H1 (cell line): ENCODE data around the gene MAML3. TPM values are rescaled to one million over a fixed set of nuclear protein-coding genes. Genes with fewer than 3 reads are reported as not detected.

ENCODE experiments used
- CTCF ChIA-PET: fragments of 300-600 bp; sonication (Branson Sonifier 250); formaldehyde crosslinking; loops from one replicate; lab custom pipeline; 2021; ENCODE audit not compliant: partially characterized antibody; lab: Charles Lee
- POLR2A ChIA-PET: fragments of 300-600 bp; sonication (Branson Sonifier 250); formaldehyde crosslinking; loops from one replicate; lab custom pipeline; 2021; ENCODE audit warnings: inconsistent platforms; ENCODE audit not compliant: partially characterized antibody; lab: Charles Lee
- DNase-seq, 2 experiments: peaks; one replicate each; pipeline versions ENCODE4 v3.0.0 to v3.0.0-alpha.2; 2010 to 2022; ENCODE audit warnings: low spot score in 2 of 2, low read depth in 1 of 2, mixed read lengths in 1 of 2
- FAIRE-seq: peaks from 2 replicates; lab custom pipeline; 2011; peaks lifted over from hg19 to GRCh38; lab: Jason Lieb, UNC
- H2AFZ ChIP-seq: 2 replicates; pipeline ENCODE4 v1.8.1; 2012; ENCODE audit warnings: low read length, inconsistent platforms
- H2AK5ac ChIP-seq: 2 replicates; pipeline ENCODE4 v1.6.1; 2013; ENCODE audit warnings: low read depth, low read length
- H2BK120ac ChIP-seq: replicated peaks from 2 replicates; pipeline ENCODE3; 2013; ENCODE audit warnings: low read depth, low read length, inconsistent platforms
- H2BK12ac ChIP-seq: 2 replicates; pipeline ENCODE4 v1.6.1; 2013; ENCODE audit warnings: low read depth, low read length
- H2BK15ac ChIP-seq: 2 replicates; pipeline ENCODE4 v1.6.1; 2013; ENCODE audit warnings: low read length
- H2BK20ac ChIP-seq: 2 replicates; pipeline ENCODE4 v1.6.1; 2013; ENCODE audit warnings: low read length
- H2BK5ac ChIP-seq: 2 replicates; pipeline ENCODE4 v1.6.1; 2013; ENCODE audit warnings: low read depth, low read length
- H3K14ac ChIP-seq: 2 replicates; pipeline ENCODE4 v1.6.1; 2013; ENCODE audit warnings: inconsistent platforms; ENCODE audit not compliant: insufficient read length
- H3K18ac ChIP-seq: 2 replicates; pipeline ENCODE4 v1.6.1; 2013; ENCODE audit warnings: low read length; ENCODE audit errors: extremely low read depth
- H3K23ac ChIP-seq: 2 replicates; pipeline ENCODE4 v1.6.1; 2013; ENCODE audit warnings: inconsistent platforms; ENCODE audit not compliant: insufficient read length
- H3K23me2 ChIP-seq: 2 replicates; pipeline ENCODE4 v1.6.1; 2013; ENCODE audit warnings: low read depth, low read length
- H3K27ac ChIP-seq: 2 replicates; pipeline ENCODE4 v1.6.1; 2011; ENCODE audit warnings: low read depth, low read length, inconsistent platforms
- H3K27me3 ChIP-seq, 4 experiments: replicated peaks in 1 of 4; 1 replicate in 1 of 4; 2 replicates in 3 of 4; pipeline versions ENCODE4 v1.6.1 to v1.8.1; 2011 to 2013; ENCODE audit warnings: low read length in 3 of 4, mild to moderate bottlenecking in 3 of 4, inconsistent platforms in 2 of 4, mixed read lengths in 2 of 4, moderate library complexity in 1 of 4; ENCODE audit not compliant: control insufficient read depth in 3 of 4, insufficient read depth in 3 of 4; ENCODE audit errors: extremely low read depth in 1 of 4
- H3K36me3 ChIP-seq, 4 experiments: 2 replicates each; pipeline versions ENCODE4 v1.6.1 to v1.8.1; 2011 to 2013; ENCODE audit warnings: mild to moderate bottlenecking in 4 of 4, low read length in 3 of 4, moderate library complexity in 2 of 4, control low read depth in 1 of 4, inconsistent platforms in 1 of 4; ENCODE audit not compliant: insufficient read depth in 4 of 4, control insufficient read depth in 2 of 4
- H3K4ac ChIP-seq: replicated peaks from 2 replicates; pipeline ENCODE3; 2013; ENCODE audit warnings: low read length, low read depth, mixed read lengths, inconsistent platforms; ENCODE audit not compliant: insufficient read length
- H3K4me1 ChIP-seq, 4 experiments: replicated peaks in 1 of 4; 1 replicate in 1 of 4; 2 replicates in 3 of 4; pipeline versions ENCODE4 v1.6.1 to v1.8.1; 2011 to 2013; ENCODE audit warnings: low read length in 3 of 4, inconsistent platforms in 2 of 4, mixed read lengths in 1 of 4; ENCODE audit not compliant: insufficient read depth in 4 of 4, control insufficient read depth in 3 of 4
- H3K4me2 ChIP-seq, 2 experiments: 2 replicates each; pipeline versions ENCODE4 v1.6.1 to v1.8.1; 2011 to 2013; ENCODE audit warnings: low read depth in 2 of 2, low read length in 2 of 2, control low read depth in 1 of 2, inconsistent platforms in 1 of 2, mild to moderate bottlenecking in 1 of 2; ENCODE audit not compliant: insufficient read depth in 1 of 2
- H3K4me3 ChIP-seq, 4 experiments: fragments of 200-600, 300-600 bp in 1 of 4; sonication (generic), shearing (Covaris generic), sonication (Bioruptor Twin) in 1 of 4; 2 replicates each; pipeline versions ENCODE4 v1.5.1 to v1.8.1; 2011 to 2016; ENCODE audit warnings: low read length in 4 of 4, low read depth in 3 of 4, control low read depth in 2 of 4, inconsistent platforms in 2 of 4, mild to moderate bottlenecking in 2 of 4, mixed read lengths in 1 of 4, moderate library complexity in 1 of 4; ENCODE audit not compliant: insufficient read depth in 2 of 4; ENCODE audit errors: extremely low read depth in 1 of 4
- H3K56ac ChIP-seq: replicated peaks from 2 replicates; pipeline ENCODE3; 2013; ENCODE audit warnings: low read depth, mild to moderate bottlenecking, mixed read lengths, low read length, inconsistent platforms; ENCODE audit not compliant: insufficient read length
- H3K79me1 ChIP-seq: 2 replicates; pipeline ENCODE4 v1.6.1; 2013; ENCODE audit warnings: low read depth, low read length, control low read depth
- H3K79me2 ChIP-seq, 2 experiments: 2 replicates each; pipeline versions ENCODE4 v1.6.1 to v1.8.1; 2012 to 2013; ENCODE audit warnings: low read length in 2 of 2, mild to moderate bottlenecking in 2 of 2, inconsistent platforms in 1 of 2; ENCODE audit not compliant: insufficient read depth in 2 of 2, control insufficient read depth in 1 of 2
- H3K9ac ChIP-seq, 4 experiments: replicated peaks in 1 of 4; 1 replicate in 1 of 4; 2 replicates in 3 of 4; pipeline versions ENCODE4 v1.6.1 to v1.8.1; 2011 to 2013; ENCODE audit warnings: low read depth in 3 of 4, low read length in 3 of 4, control low read depth in 2 of 4, mild to moderate bottlenecking in 2 of 4, moderate library complexity in 2 of 4, inconsistent platforms in 1 of 4; ENCODE audit errors: extremely low read depth in 1 of 4
- H3K9me3 ChIP-seq, 2 experiments: 2 replicates each; pipeline versions ENCODE4 v1.6.1 to v1.8.1; 2012 to 2013; ENCODE audit warnings: mild to moderate bottlenecking in 2 of 2, moderate library complexity in 2 of 2, control low read depth in 1 of 2, inconsistent platforms in 1 of 2, low read depth in 1 of 2, low read length in 1 of 2, mixed read lengths in 1 of 2; ENCODE audit not compliant: insufficient read depth in 2 of 2
- H4K20me1 ChIP-seq, 2 experiments: replicated peaks in 1 of 2; 2 replicates each; pipeline versions ENCODE3 to v1.8.1; 2011 to 2013; ENCODE audit warnings: inconsistent platforms in 2 of 2, low read length in 2 of 2, mild to moderate bottlenecking in 1 of 2; ENCODE audit not compliant: insufficient read depth in 2 of 2, control insufficient read depth in 1 of 2
- H4K5ac ChIP-seq: 2 replicates; pipeline ENCODE4 v1.6.1; 2013; ENCODE audit warnings: low read length, low read depth, mixed read lengths, inconsistent platforms; ENCODE audit not compliant: insufficient read length
- H4K8ac ChIP-seq: 2 replicates; pipeline ENCODE4 v1.8.0; 2013; ENCODE audit warnings: mild to moderate bottlenecking, moderate library complexity, low read length, inconsistent platforms; ENCODE audit not compliant: insufficient read depth; ENCODE audit errors: extremely low read depth
- H4K91ac ChIP-seq: replicated peaks from 2 replicates; pipeline ENCODE3; 2013; ENCODE audit warnings: low read length, mixed read lengths, inconsistent platforms; ENCODE audit not compliant: insufficient read length
- BACH1 ChIP-seq: IDR thresholded peaks from 2 replicates; pipeline ENCODE4 v1.6.1; 2012; ENCODE audit warnings: low read length, improper control_type of control experiment
- KDM1A ChIP-seq: fragments of 200-600, 300-600 bp; sonication (generic); IDR thresholded peaks from 2 replicates; pipeline ENCODE4 v1.7.1; 2016; ENCODE audit warnings: mild to moderate bottlenecking, low read length, borderline replicate concordance
- PHF8 ChIP-seq: fragments of 200-600 bp; sonication (generic); conservative IDR thresholded peaks from 2 replicates; pipeline ENCODE4 v1.7.1; 2012; ENCODE audit warnings: low read depth, mild to moderate bottlenecking, inconsistent platforms, low read length, moderate library complexity
- WGBS, 2 experiments: shearing (Covaris generic) in 1 of 2; methylation state at CpG; one replicate each; pipeline versions ENCODE4 v1.1.6 to v1.1.7; 2013 to 2015; ENCODE audit warnings: low lambda C conversion rate in 2 of 2, mixed read lengths in 2 of 2, inconsistent platforms in 1 of 2, low coverage in 1 of 2, missing lambda C conversion rate in 1 of 2; ENCODE audit not compliant: insufficient replicate concordance in 2 of 2, insufficient coverage in 1 of 2, insufficient read length in 1 of 2; ENCODE audit errors: extremely low coverage in 1 of 2, missing lambda C conversion rate in 1 of 2; 5-methylcytosine and 5-hydroxymethylcytosine counted together
- polyA plus RNA-seq, 7 experiments: library from polyadenylated mRNA; depleted of rRNA in 3 of 7; stranded (reverse) in 5 of 7; unstranded in 2 of 7; fragments of >200 nt in 5 of 7; fragments of 200-250 nt in 2 of 7; gene quantifications; 1 replicate in 5 of 7; 2 replicates in 1 of 7; 4 replicates in 1 of 7; pipeline versions ENCODE4 v1.2.1 to v1.2.3, GENCODE V29; 2011 to 2013; ENCODE audit warnings: missing spikeins in 2 of 7, mixed read lengths in 2 of 7
- total RNA-seq: library from RNA; stranded (reverse); fragmentation: NEBNext Ultra II Directional; extraction: Animal tissue kit (Norgen Biotek cat#: 25700); gene quantifications from 2 replicates; pipeline ENCODE4 v1.2.1, GENCODE V29; 2021

Gene MAML3
- total and polyA plus RNA-seq, 2 of the 8 experiments (the other 6 are each of a cell fraction or from before 2014, with no cell fraction given): 2.1 to 5.7 TPM

DNA sequence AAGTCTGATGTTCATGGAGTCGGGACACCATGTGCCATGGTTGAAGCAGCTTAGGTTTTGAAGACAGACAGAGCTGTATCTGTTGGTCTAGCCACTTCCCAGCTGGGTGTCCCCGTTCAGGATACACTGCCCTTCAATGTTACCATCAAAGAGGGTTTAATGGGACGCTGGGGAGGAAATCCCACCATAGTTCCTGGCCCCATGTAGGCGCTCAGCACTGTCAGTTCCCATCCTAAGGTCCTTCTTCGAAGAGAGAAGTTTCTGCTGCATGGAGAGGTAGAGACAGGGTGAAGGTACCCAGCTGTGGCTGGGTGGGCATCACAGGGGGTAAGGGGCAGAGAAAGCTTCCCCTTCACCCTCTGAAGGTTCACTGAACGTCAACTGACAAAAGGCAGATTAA lies 484.6 kb downstream of the MAML3 start:
- H4K91ac ChIP-seq: no peak overlapping the region
- H4K8ac ChIP-seq: no peak overlapping the region

More for the DNA sequence above, 484.6 kb downstream of the MAML3 start:
- H3K36me3 ChIP-seq: no peaks in the 10 kb centered on the region
- no peak overlapping the region for H3K4me3 ChIP-seq
- CTCF ChIA-PET: interaction anchor here (0.7 to 21.5 kb wide), 5 partner anchors 14 to 657 kb away, joined by 3 to 239 read pairs (median 4); no protein-coding TSS in a partner anchor
- H2BK120ac ChIP-seq: no peak overlapping the region
- no peaks in the 10 kb centered on the region for H4K20me1 ChIP-seq
- no peak overlapping the region for H3K9ac ChIP-seq
- peaks cover 2% of the 10 kb centered on the region; the same call in 1 of the 2 replicates for H3K23me2 ChIP-seq
- no peak overlapping the region for H3K56ac ChIP-seq
- H3K4me1 ChIP-seq: peaks cover 0 to 9% (median 2%) of the 10 kb centered on the region in 4 experiments; a peak in 3 of 7 replicates
- H3K14ac ChIP-seq: no peak overlapping the region
- H3K9me3 ChIP-seq: no peaks in the 10 kb centered on the region
- no peaks in the 10 kb centered on the region for H3K79me2 ChIP-seq
- FAIRE-seq: no peak
- H2BK12ac ChIP-seq: no peak overlapping the region
- no peaks in the 10 kb centered on the region; a peak in 1 of 7 replicates for H3K27me3 ChIP-seq
- no peak for TF ChIP-seq KDM1A
- TF ChIP-seq BACH1: no peak
- TF ChIP-seq PHF8: no peak
- TF ChIP-seq, all 59 proteins: peak for 0
- 0 out of 2 replicates have a peak overlapping the region, but pooled peaks have one; percentile 15 for H2BK20ac ChIP-seq
- WGBS, 2 experiments: 86% methylated on average over 6 of the region's 6 CpGs; no CpG with 5 or more reads in 1 of the 2 experiments
- H3K4ac ChIP-seq: no peak overlapping the region
- no peak for DNase-seq
- no peak overlapping the region for H3K23ac ChIP-seq
- 0 out of 2 replicates have a peak overlapping the region, but pooled peaks have one; percentile 47 for H2BK15ac ChIP-seq
- POLR2A ChIA-PET: interaction anchor here (0.8 kb wide), 1 partner anchor 114 kb away, joined by 3 read pairs; no protein-coding TSS in a partner anchor
- no peak overlapping the region for H2AFZ ChIP-seq
- no peaks in the 10 kb centered on the region for H3K79me1 ChIP-seq
- no peak overlapping the region for H2BK5ac ChIP-seq
- H2AK5ac ChIP-seq: no peak overlapping the region
- no peak overlapping the region for H3K18ac ChIP-seq
- H3K27ac ChIP-seq: no peak overlapping the region
- no peak overlapping the region for H3K4me2 ChIP-seq
- H4K5ac ChIP-seq: no peak overlapping the region
